ENCODE data around the gene TBXA2R. TPM values are rescaled to one million over a fixed set of nuclear protein-coding genes. Genes with fewer than 3 reads are reported as not detected.
A peak's percentile ranks its signal among the peaks of the same experiment; 100 is the strongest.

The TBXA2R gene
- total and polyA plus RNA-seq, 2 experiments from 2014 or later: 0.70 to 2.0 TPM

GRCh38 chr19:3607303-3608078, 816 bp upstream of the TBXA2R start:
- TF ChIP-seq EZH2phosphoT487 (IDR thresholded peaks at IDR 0.05; ENCODE audit: low read depth, severe bottlenecking, unreplicated experiment): no peak
- Histone ChIP-seq H4K20me1 (ENCODE audit: insufficient read depth, poor library complexity, severe bottlenecking) (no peaks in the 10 kb centered on the region), H3K4me3 (no peak overlapping the region), H3K9me2 (replicated peaks; ENCODE audit: insufficient read depth) (no peaks in the 10 kb centered on the region), H3K36me3 (replicated peaks; ENCODE audit: insufficient read depth, low read depth) (no peaks in the 10 kb centered on the region), H3K27me3 (peaks cover 27% of the 10 kb centered on the region), H3K27ac (peak overlapping the region; percentile 53), H2AFZ (peak overlapping the region; percentile 40), H3K9me3 (ENCODE audit: low read depth) (no peaks in the 10 kb centered on the region), H3K4me1 (ENCODE audit: insufficient read depth) (peaks cover 17% of the 10 kb centered on the region), H3K79me2 (no peaks in the 10 kb centered on the region), H3K4me2 (peak overlapping the region; percentile 82)
- no peak for DNase-seq (ENCODE audit: low spot score)
- WGBS (ENCODE audit: low lambda C conversion rate, missing lambda C conversion rate): 38% methylated on average over 16 of the region's 22 CpGs

- no peak overlapping the region for H3K4me3 ChIP-seq
- DNase-seq (ENCODE audit: low spot score): no peak
- 30% methylated on average over 16 of the region's 35 CpGs for WGBS (ENCODE audit: low lambda C conversion rate, missing lambda C conversion rate)
These were observed 443 bp downstream of the TBXA2R start for GRCh38 chr19:3606174-3606689.

GRCh38 chr19:3605770-3606169, 905 bp downstream of the TBXA2R start:
- Histone ChIP-seq H2AFZ (no peak overlapping the region), H4K20me1 (ENCODE audit: insufficient read depth, poor library complexity, severe bottlenecking) (no peaks in the 10 kb centered on the region), H3K27ac (no peak overlapping the region), H3K9me2 (replicated peaks; ENCODE audit: insufficient read depth) (no peaks in the 10 kb centered on the region), H3K36me3 (replicated peaks; ENCODE audit: insufficient read depth, low read depth) (no peaks in the 10 kb centered on the region), H3K27me3 (peaks cover 27% of the 10 kb centered on the region), H3K4me3 (no peak overlapping the region), H3K4me2 (peak overlapping the region; percentile 82), H3K9me3 (ENCODE audit: low read depth) (no peaks in the 10 kb centered on the region), H3K4me1 (ENCODE audit: insufficient read depth) (peaks cover 17% of the 10 kb centered on the region), H3K79me2 (no peaks in the 10 kb centered on the region)
- TF ChIP-seq EZH2phosphoT487 (IDR thresholded peaks at IDR 0.05; ENCODE audit: low read depth, severe bottlenecking, unreplicated experiment) (no peak), CTCF (IDR thresholded peaks at IDR 0.05; ENCODE audit: poor library complexity) (no peak), EZH2 (IDR thresholded peaks at IDR 0.05; ENCODE audit: borderline replicate concordance) (no peak)
- DNase-seq (ENCODE audit: low spot score): no peak
- 79% methylated on average over 5 of the region's 5 CpGs for WGBS (ENCODE audit: low lambda C conversion rate, missing lambda C conversion rate)

More at GRCh38 chr19:3606174-3606689, 443 bp downstream of the TBXA2R start:
- Histone ChIP-seq H3K36me3 (replicated peaks; ENCODE audit: insufficient read depth, low read depth) (no peaks in the 10 kb centered on the region), H4K20me1 (ENCODE audit: insufficient read depth, poor library complexity, severe bottlenecking) (no peaks in the 10 kb centered on the region), H2AFZ (peak overlapping the region; percentile 40), H3K4me1 (ENCODE audit: insufficient read depth) (peaks cover 17% of the 10 kb centered on the region), H3K9me2 (replicated peaks; ENCODE audit: insufficient read depth) (no peaks in the 10 kb centered on the region), H3K27me3 (peaks cover 27% of the 10 kb centered on the region), H3K27ac (no peak overlapping the region), H3K4me2 (peak overlapping the region; percentile 82), H3K9me3 (ENCODE audit: low read depth) (no peaks in the 10 kb centered on the region), H3K79me2 (no peaks in the 10 kb centered on the region)
- TF ChIP-seq EZH2 (IDR thresholded peaks at IDR 0.05; ENCODE audit: borderline replicate concordance) (no peak), EZH2phosphoT487 (IDR thresholded peaks at IDR 0.05; ENCODE audit: low read depth, severe bottlenecking, unreplicated experiment) (no peak), CTCF (IDR thresholded peaks at IDR 0.05; ENCODE audit: poor library complexity) (no peak)

- no peak overlapping the region for H3K4me2 ChIP-seq
- peaks cover 27% of the 10 kb centered on the region for H3K27me3 ChIP-seq
- no peak overlapping the region for H2AFZ ChIP-seq
- H3K9me3 ChIP-seq (ENCODE audit: low read depth): no peaks in the 10 kb centered on the region
- no peak for DNase-seq (ENCODE audit: low spot score)
- H3K9me2 ChIP-seq (replicated peaks; ENCODE audit: insufficient read depth): no peaks in the 10 kb centered on the region
- 90% methylated on average over 3 of the region's 3 CpGs for WGBS (ENCODE audit: low lambda C conversion rate, missing lambda C conversion rate)
- no peak overlapping the region for H3K4me3 ChIP-seq
- no peaks in the 10 kb centered on the region for H4K20me1 ChIP-seq (ENCODE audit: insufficient read depth, poor library complexity, severe bottlenecking)
- H3K79me2 ChIP-seq: no peaks in the 10 kb centered on the region
- no peaks in the 10 kb centered on the region for H3K36me3 ChIP-seq (replicated peaks; ENCODE audit: insufficient read depth, low read depth)
- TF ChIP-seq EZH2phosphoT487 (IDR thresholded peaks at IDR 0.05; ENCODE audit: low read depth, severe bottlenecking, unreplicated experiment) (no peak), CTCF (IDR thresholded peaks at IDR 0.05; ENCODE audit: poor library complexity) (no peak), EZH2 (IDR thresholded peaks at IDR 0.05; ENCODE audit: borderline replicate concordance) (no peak)
- peaks cover 17% of the 10 kb centered on the region for H3K4me1 ChIP-seq (ENCODE audit: insufficient read depth)
- no peak overlapping the region for H3K27ac ChIP-seq
These were observed 1.3 kb downstream of the TBXA2R start for GRCh38 chr19:3605361-3605760.
